ENCODE data around the gene UPB1. TPM values are rescaled to one million over a fixed set of nuclear protein-coding genes. Genes with fewer than 3 reads are reported as not detected.
"Not testable (repeated sequence)": the region's sequence is repeated elsewhere in the genome, so short reads cannot be mapped to it uniquely, and the experiment has no call there.

The UPB1 gene
- total RNA-seq, 1 experiment from 2014 or later: not detected

GRCh38 chr22:24515027-24515338, 19.9 kb downstream of the UPB1 start:
- DNase-seq (ENCODE audit: low read depth, low spot score): no peak
- in situ Hi-C loops (cut with HindIII; ENCODE audit: low pct_unique_long_range_greater_than_20kb, low sequenced_read_pairs): no loop called here

GRCh38 chr22:24516301-24516737, 21.2 kb downstream of the UPB1 start:
- in situ Hi-C loops (cut with HindIII; ENCODE audit: low pct_unique_long_range_greater_than_20kb, low sequenced_read_pairs): no loop called here
- DNase-seq (ENCODE audit: low read depth, low spot score): no peak

GRCh38 chr22:24517446-24517845, 22.3 kb downstream of the UPB1 start:
- no peak for DNase-seq (ENCODE audit: low read depth, low spot score)
- in situ Hi-C loops (cut with HindIII; ENCODE audit: low pct_unique_long_range_greater_than_20kb, low sequenced_read_pairs): no loop called here

GRCh38 chr22:24518228-24518627, 23.1 kb downstream of the UPB1 start:
- in situ Hi-C loops (cut with HindIII; ENCODE audit: low pct_unique_long_range_greater_than_20kb, low sequenced_read_pairs): no loop called here
- no peak for DNase-seq (ENCODE audit: low read depth, low spot score)

GRCh38 chr22:24518771-24519485, 23.8 kb downstream of the UPB1 start:
- no peak for DNase-seq (ENCODE audit: low read depth, low spot score)
- in situ Hi-C loops (cut with HindIII; ENCODE audit: low pct_unique_long_range_greater_than_20kb, low sequenced_read_pairs): no loop called here

GRCh38 chr22:24519496-24519895, 24.4 kb downstream of the UPB1 start:
- in situ Hi-C loops (cut with HindIII; ENCODE audit: low pct_unique_long_range_greater_than_20kb, low sequenced_read_pairs): no loop called here
- no peak for DNase-seq (ENCODE audit: low read depth, low spot score)

- in situ Hi-C loops (cut with HindIII; ENCODE audit: low pct_unique_long_range_greater_than_20kb, low sequenced_read_pairs): no loop called here
- DNase-seq (ENCODE audit: low read depth, low spot score): peak; percentile 75
These were observed 26.7 kb downstream of the UPB1 start for GRCh38 chr22:24521791-24522245.

- no peak for DNase-seq (ENCODE audit: low read depth, low spot score)
- in situ Hi-C loops (cut with HindIII; ENCODE audit: low pct_unique_long_range_greater_than_20kb, low sequenced_read_pairs): no loop called here
These were observed 28.7 kb downstream of the UPB1 start for GRCh38 chr22:24523873-24524272.

- DNase-seq (ENCODE audit: low read depth, low spot score): peak; percentile 82
- in situ Hi-C loops (cut with HindIII; ENCODE audit: low pct_unique_long_range_greater_than_20kb, low sequenced_read_pairs): no loop called here
These were observed 30.4 kb downstream of the UPB1 start for GRCh38 chr22:24525416-24526037.

GRCh38 chr22:24526191-24526590, 31.1 kb downstream of the UPB1 start:
- DNase-seq (ENCODE audit: low read depth, low spot score): no peak
- in situ Hi-C loops (cut with HindIII; ENCODE audit: low pct_unique_long_range_greater_than_20kb, low sequenced_read_pairs): no loop called here

GRCh38 chr22:24529898-24530297, 34.8 kb downstream of the UPB1 start:
- DNase-seq (ENCODE audit: low read depth, low spot score): no peak

GRCh38 chr22:24530968-24531367, 35.8 kb downstream of the UPB1 start:
- in situ Hi-C loops (cut with HindIII; ENCODE audit: low pct_unique_long_range_greater_than_20kb, low sequenced_read_pairs); DNase-seq (ENCODE audit: low read depth, low spot score): not testable (repeated sequence)

More at GRCh38 chr22:24529898-24530297, 34.8 kb downstream of the UPB1 start:
- in situ Hi-C loops (cut with HindIII; ENCODE audit: low pct_unique_long_range_greater_than_20kb, low sequenced_read_pairs): no loop called here

- DNase-seq (ENCODE audit: low read depth, low spot score): no peak
- in situ Hi-C loops (cut with HindIII; ENCODE audit: low pct_unique_long_range_greater_than_20kb, low sequenced_read_pairs): no loop called here
These were observed 36.9 kb downstream of the UPB1 start for GRCh38 chr22:24532075-24532474.

GRCh38 chr22:24535348-24535747, 40.2 kb downstream of the UPB1 start:
- in situ Hi-C loops (cut with HindIII; ENCODE audit: low pct_unique_long_range_greater_than_20kb, low sequenced_read_pairs): no loop called here
- DNase-seq (ENCODE audit: low read depth, low spot score): no peak

GRCh38 chr22:24536089-24536488, 41.0 kb downstream of the UPB1 start:
- no peak for DNase-seq (ENCODE audit: low read depth, low spot score)
- in situ Hi-C loops (cut with HindIII; ENCODE audit: low pct_unique_long_range_greater_than_20kb, low sequenced_read_pairs): no loop called here

- in situ Hi-C loops (cut with HindIII; ENCODE audit: low pct_unique_long_range_greater_than_20kb, low sequenced_read_pairs): no loop called here
- DNase-seq (ENCODE audit: low read depth, low spot score): peak; percentile 48
These were observed 45.3 kb downstream of the UPB1 start for GRCh38 chr22:24540470-24540869.

- DNase-seq (ENCODE audit: low read depth, low spot score): no peak
- in situ Hi-C loops (cut with HindIII; ENCODE audit: low pct_unique_long_range_greater_than_20kb, low sequenced_read_pairs): no loop called here
These were observed 46.8 kb downstream of the UPB1 start for GRCh38 chr22:24541681-24542515.

GRCh38 chr22:24542641-24543040, 47.5 kb downstream of the UPB1 start:
- DNase-seq (ENCODE audit: low read depth, low spot score): no peak
- in situ Hi-C loops (cut with HindIII; ENCODE audit: low pct_unique_long_range_greater_than_20kb, low sequenced_read_pairs): no loop called here
